MCF 10A (cell line): ENCODE measurements around the gene ZMAT3. TPM values are rescaled to one million over a fixed set of nuclear protein-coding genes. Genes with fewer than 3 reads are reported as not detected.
A peak's percentile ranks its signal among the peaks of the same experiment; 100 is the strongest.

ENCODE experiments used
- BruUV-seq: library from RNA; stranded (reverse); fragments of 400-500 nt; replicated peaks from 2 replicates; lab custom pipeline; 2021; lab: Mats Ljungman, UMichigan
- CTCF ChIA-PET: fragments of 300-600 bp; sonication (Branson Sonifier 250); formaldehyde crosslinking; extraction: SDS; loops from one replicate; lab custom pipeline; 2021; ENCODE audit warnings: antibody characterized with exemption, inconsistent platforms; lab: Yijun Ruan, JAX
- POLR2A ChIA-PET: fragments of 300-600, 350-650 bp; sonication (Branson Sonifier 250); formaldehyde crosslinking; extraction: SDS; loops from one replicate; lab custom pipeline; 2020; ENCODE audit warnings: antibody characterized with exemption, inconsistent platforms; lab: Yijun Ruan, JAX
- DNase-seq: peaks from one replicate; pipeline ENCODE4 v3.0.0-alpha.2; 2018; ENCODE audit not compliant: unreplicated experiment
- H3K27ac Mint-ChIP-seq: one replicate; pipeline ENCODE4 v1.8.0; 2022; ENCODE audit warnings: mild to moderate bottlenecking, low read depth, mixed read lengths; ENCODE audit not compliant: unreplicated experiment
- H3K27me3 Mint-ChIP-seq: one replicate; pipeline ENCODE4 v1.8.0; 2022; ENCODE audit warnings: mixed read lengths; ENCODE audit not compliant: insufficient read depth, unreplicated experiment
- H3K36me3 Mint-ChIP-seq: one replicate; pipeline ENCODE4 v1.8.0; 2022; ENCODE audit warnings: mild to moderate bottlenecking, moderate library complexity, mixed read lengths; ENCODE audit not compliant: insufficient read depth, unreplicated experiment
- H3K4me1 Mint-ChIP-seq: one replicate; pipeline ENCODE4 v1.8.0; 2022; ENCODE audit warnings: mixed read lengths; ENCODE audit not compliant: insufficient read depth, unreplicated experiment
- H3K4me3 Mint-ChIP-seq: one replicate; pipeline ENCODE4 v1.8.0; 2022; ENCODE audit warnings: mild to moderate bottlenecking, moderate library complexity, mixed read lengths; ENCODE audit not compliant: unreplicated experiment
- H3K9me3 Mint-ChIP-seq: one replicate; pipeline ENCODE4 v1.8.0; 2022; ENCODE audit warnings: mixed read lengths; ENCODE audit not compliant: unreplicated experiment
- intact Hi-C: fragments of 100-400 bp; cut with micrococcal nuclease; formaldehyde crosslinking; loops from 2 replicates; pipeline ENCODE4 v1.14.1; 2022
- total RNA-seq: library from RNA; stranded (reverse); gene quantifications from 2 replicates; pipeline ENCODE4 v1.2.3, GENCODE V29; 2022
- TF ChIP-seq, protein P1 (sequence below): fragments of 200-600 bp; IDR thresholded peaks from one replicate; pipeline ENCODE4 v1.8.0; 2022; ENCODE audit warnings: antibody characterized with exemption, mild to moderate bottlenecking; ENCODE audit not compliant: unreplicated experiment

The ZMAT3 gene
- total RNA-seq, 1 experiment from 2014 or later: 50.9 TPM

- H3K4me3 Mint-ChIP-seq: peak overlapping the region; percentile 48
- no TSS peak for BruUV-seq
- peak overlapping the region; percentile 35 for H3K27ac Mint-ChIP-seq
- no peaks in the 10 kb centered on the region for H3K27me3 Mint-ChIP-seq
- TF ChIP-seq, protein P1, sequence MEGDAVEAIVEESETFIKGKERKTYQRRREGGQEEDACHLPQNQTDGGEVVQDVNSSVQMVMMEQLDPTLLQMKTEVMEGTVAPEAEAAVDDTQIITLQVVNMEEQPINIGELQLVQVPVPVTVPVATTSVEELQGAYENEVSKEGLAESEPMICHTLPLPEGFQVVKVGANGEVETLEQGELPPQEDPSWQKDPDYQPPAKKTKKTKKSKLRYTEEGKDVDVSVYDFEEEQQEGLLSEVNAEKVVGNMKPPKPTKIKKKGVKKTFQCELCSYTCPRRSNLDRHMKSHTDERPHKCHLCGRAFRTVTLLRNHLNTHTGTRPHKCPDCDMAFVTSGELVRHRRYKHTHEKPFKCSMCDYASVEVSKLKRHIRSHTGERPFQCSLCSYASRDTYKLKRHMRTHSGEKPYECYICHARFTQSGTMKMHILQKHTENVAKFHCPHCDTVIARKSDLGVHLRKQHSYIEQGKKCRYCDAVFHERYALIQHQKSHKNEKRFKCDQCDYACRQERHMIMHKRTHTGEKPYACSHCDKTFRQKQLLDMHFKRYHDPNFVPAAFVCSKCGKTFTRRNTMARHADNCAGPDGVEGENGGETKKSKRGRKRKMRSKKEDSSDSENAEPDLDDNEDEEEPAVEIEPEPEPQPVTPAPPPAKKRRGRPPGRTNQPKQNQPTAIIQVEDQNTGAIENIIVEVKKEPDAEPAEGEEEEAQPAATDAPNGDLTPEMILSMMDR: peak; percentile 22
- CTCF ChIA-PET: interaction anchor here (0.6 to 3.2 kb wide), 26 partner anchors 10 to 527 kb away, joined by 3 to 34 read pairs (median 4); partner anchors contain the start of gene PIK3CA
- H3K36me3 Mint-ChIP-seq: no peaks in the 10 kb centered on the region
- peaks cover 5% of the 10 kb centered on the region for H3K9me3 Mint-ChIP-seq
- intact Hi-C loops: no loop called here
- peaks cover 7% of the 10 kb centered on the region for H3K4me1 Mint-ChIP-seq
- peak; percentile 74 for DNase-seq
- POLR2A ChIA-PET: interaction anchor here (0.5 to 9.2 kb wide), 13 partner anchors 10 to 225 kb away, joined by 3 to 120 read pairs (median 4); partner anchors contain the start of genes PIK3CA, ZMAT3 and ZNF639
Observed at GRCh38 chr3:179098388-179099077, 26.9 kb upstream of the ZMAT3 start.

GRCh38 chr3:179093807-179094206, 22.2 kb upstream of the ZMAT3 start:
- Mint-ChIP-seq H3K9me3 (peaks cover 5% of the 10 kb centered on the region), H3K4me3 (no peak overlapping the region), H3K36me3 (no peaks in the 10 kb centered on the region), H3K27me3 (no peaks in the 10 kb centered on the region), H3K27ac (no peak overlapping the region), H3K4me1 (peaks cover 7% of the 10 kb centered on the region)
- intact Hi-C loops: no loop called here
- BruUV-seq: no TSS peak
- TF ChIP-seq, protein P1: no peak
- ChIA-PET CTCF (interaction anchor here (0.8 to 3.7 kb wide), 3 partner anchors 12 to 655 kb away, joined by 4 to 19 read pairs (median 9); no protein-coding TSS in a partner anchor), POLR2A (interaction anchor here (0.9 to 9.2 kb wide), 2 partner anchors 11 to 23 kb away, joined by 3 to 120 read pairs; partner anchors contain the start of gene ZMAT3)
- DNase-seq: no peak

- H3K9me3 Mint-ChIP-seq: peaks cover 5% of the 10 kb centered on the region
- no TSS peak for BruUV-seq
- no peak overlapping the region for H3K27ac Mint-ChIP-seq
- H3K4me3 Mint-ChIP-seq: no peak overlapping the region
- no peaks in the 10 kb centered on the region for H3K4me1 Mint-ChIP-seq
- intact Hi-C loops: no loop called here
- no peak for DNase-seq
- H3K27me3 Mint-ChIP-seq: no peaks in the 10 kb centered on the region
- ChIA-PET CTCF (interaction anchor here (1.5 kb wide), 1 partner anchor 9 kb away, joined by 5 read pairs; no protein-coding TSS in a partner anchor), POLR2A (interaction anchor here (0.8 kb wide), 2 partner anchors 20 to 750 kb away, joined by 3 read pairs; no protein-coding TSS in a partner anchor)
- TF ChIP-seq, protein P1: no peak
- H3K36me3 Mint-ChIP-seq: no peaks in the 10 kb centered on the region
Observed at GRCh38 chr3:179091113-179091512, 19.5 kb upstream of the ZMAT3 start.

GRCh38 chr3:179088306-179088705, 16.7 kb upstream of the ZMAT3 start:
- TF ChIP-seq, protein P1: no peak
- intact Hi-C loops: no loop called here
- ChIA-PET POLR2A (interaction anchor here (1.0 kb wide), 2 partner anchors 8 to 10 kb away, joined by 3 to 5 read pairs; no protein-coding TSS in a partner anchor), CTCF (interaction anchor here (0.6 to 1.0 kb wide), 4 partner anchors 8 to 67 kb away, joined by 3 read pairs; no protein-coding TSS in a partner anchor)
- no peak for DNase-seq
- no peaks in the 10 kb centered on the region for H3K36me3 Mint-ChIP-seq
- H3K9me3 Mint-ChIP-seq: no peaks in the 10 kb centered on the region
- H3K27me3 Mint-ChIP-seq: no peaks in the 10 kb centered on the region
- BruUV-seq: no TSS peak
- no peak overlapping the region for H3K4me3 Mint-ChIP-seq
- H3K4me1 Mint-ChIP-seq: no peaks in the 10 kb centered on the region
- no peak overlapping the region for H3K27ac Mint-ChIP-seq
